K562 (cell line): Measurements from ENCODE around the gene RRBP1. TPM values are rescaled to one million over a fixed set of nuclear protein-coding genes. Genes with fewer than 3 reads are reported as not detected.

Source experiments
- CCAR2 ChIP-seq: fragments of 200-400 bp; formaldehyde crosslinking; IDR thresholded peaks from 2 replicates; pipeline ENCODE4 v1.6.1; 2017; ENCODE audit warnings: mild to moderate bottlenecking, low read depth, low read length
- CHD7 ChIP-seq: fragments of 200-600 bp; sonication (generic); IDR thresholded peaks from one replicate; pipeline ENCODE4 v1.6.1; 2012; ENCODE audit warnings: mild to moderate bottlenecking, low read depth, low read length, inconsistent platforms
- DEAF1 ChIP-seq: fragments of 450-650 bp; formaldehyde crosslinking; IDR thresholded peaks from 2 replicates; pipeline ENCODE4 v1.4.0; 2020; ENCODE audit warnings: mild to moderate bottlenecking, moderate library complexity
- ERF ChIP-seq: fragments of 450-650 bp; formaldehyde crosslinking; IDR thresholded peaks from 2 replicates; pipeline ENCODE4 v1.4.0; 2020; ENCODE audit warnings: mild to moderate bottlenecking, mixed read lengths
- ETS1 ChIP-seq: conservative IDR thresholded peaks from 2 replicates; pipeline ENCODE4 v1.6.1; 2011; ENCODE audit warnings: low read depth, mild to moderate bottlenecking, low read length; ENCODE audit not compliant: control insufficient read depth
- IFI16 ChIP-seq: fragments of 250-450 bp; sonication (Bioruptor Pico); IDR thresholded peaks from 2 replicates; pipeline ENCODE4 v2.1.2; 2022; ENCODE audit warnings: mild to moderate bottlenecking, inconsistent platforms
- MEF2D ChIP-seq: conservative IDR thresholded peaks from 2 replicates; pipeline ENCODE4 v1.6.1; 2016; ENCODE audit warnings: low read depth, missing genetic modification characterization, missing compliant biosample characterization
- NR1H2 ChIP-seq: sonication (generic); formaldehyde crosslinking; IDR thresholded peaks from 2 replicates; pipeline ENCODE4 v1.4.0; 2020; ENCODE audit warnings: mild to moderate bottlenecking, missing genetic modification reagents
- SETDB1 ChIP-seq: IDR thresholded peaks from one replicate; pipeline ENCODE4 v1.6.1; 2012; ENCODE audit warnings: low read length, control low read depth, inconsistent platforms
- STAT5A ChIP-seq: IDR thresholded peaks from 2 replicates; pipeline ENCODE4 v1.6.1; 2012; ENCODE audit warnings: low read length, inconsistent platforms, borderline replicate concordance
- TOE1 ChIP-seq, 2 experiments: fragments of 450-650 bp in 1 of 2; sonication (generic) in 1 of 2; formaldehyde crosslinking in 1 of 2; IDR thresholded peaks; 2 replicates each; pipeline versions ENCODE4 v1.7.1 to v1.8.0; 2016 to 2022; ENCODE audit warnings: borderline replicate concordance in 2 of 2, mild to moderate bottlenecking in 2 of 2, antibody characterized with exemption in 1 of 2, inconsistent platforms in 1 of 2, low read depth in 1 of 2, missing genetic modification reagents in 1 of 2, moderate library complexity in 1 of 2
- ZNF57 ChIP-seq: fragments of 450-650 bp; formaldehyde crosslinking; IDR thresholded peaks from 2 replicates; pipeline ENCODE4 v1.4.0; 2020; ENCODE audit warnings: mild to moderate bottlenecking, moderate library complexity
- polyA plus RNA-seq, 8 experiments: library from polyadenylated mRNA; depleted of rRNA in 4 of 8; stranded (reverse) in 5 of 8; unstranded in 3 of 8; fragments of >200 nt; fragmentation: Nextera tagmentation in 2 of 8; fragmentation: Illumina TruSeq in 1 of 8; extraction: Ambion mirVana in 2 of 8; extraction: Trizol in 1 of 8; gene quantifications; 2 replicates each; pipeline versions ENCODE4 v1.2.1 to v1.2.3, GENCODE V29; 2011 to 2014; ENCODE audit warnings: inconsistent platforms in 1 of 8, missing spikeins in 1 of 8
- total RNA-seq, 7 experiments: library from RNA; depleted of rRNA in 6 of 7; stranded (reverse); fragments of >200 nt in 6 of 7; fragmentation: Illumina TruSeq in 2 of 7; extraction: Trizol in 2 of 7; gene quantifications; 2 replicates each; pipeline versions ENCODE4 v1.2.1 to v1.2.3, GENCODE V29; 2011 to 2021; ENCODE audit warnings: low replicate concordance in 1 of 7

Gene RRBP1
- total and polyA plus RNA-seq, 9 of the 15 experiments (the other 6 are each of a cell fraction or from before 2014, with no cell fraction given): 0.84 to 32.0 (median 17.6) TPM

- TF ChIP-seq DEAF1 (CRISPR knock-in tag): no peak
- no peak for TF ChIP-seq MEF2D (tag)
- peak; percentile 19; the same call in 1 of the 2 replicates for TF ChIP-seq ETS1
- no peak for TF ChIP-seq IFI16 (CRISPR knock-in tag)
- TF ChIP-seq ERF (CRISPR knock-in tag): no peak
- TF ChIP-seq NR1H2 (CRISPR knock-in tag): no peak
- TF ChIP-seq TOE1 (IDR thresholded peaks at IDR 0.05; ENCODE audit: borderline replicate concordance): no peak
- TF ChIP-seq TOE1 (CRISPR knock-in tag; IDR thresholded peaks at IDR 0.05; ENCODE audit: borderline replicate concordance, low read depth): no peak
- TF ChIP-seq CCAR2: no peak
- no peak for TF ChIP-seq STAT5A
- TF ChIP-seq SETDB1: no peak
- no peak for TF ChIP-seq ZNF57 (CRISPR knock-in tag)
- TF ChIP-seq CHD7: no peak
Measured at GRCh38 chr20:17680836-17681725, 961 bp downstream of the RRBP1 start (continued).
